Activated CD8-positive, alpha-beta memory T cell treated with anti-CD3 and anti-CD28 coated beads, Interleukin-2, amount 50 U/mL, for 1 hour (primary cell): ENCODE measurements around the gene SYCN.
"Not testable (repeated sequence)": the region's sequence is repeated elsewhere in the genome, so short reads cannot be mapped to it uniquely, and the experiment has no call there.

ENCODE experiments used
- DNase-seq: peaks from one replicate; pipeline ENCODE4 v3.0.0-alpha.2; 2020; ENCODE audit errors: extremely low read depth

Gene SYCN

GRCh38 chr19:39224910-39225309 lies 20.8 kb upstream of the SYCN start:
- no peak for DNase-seq

- DNase-seq: no peak
Observed at GRCh38 chr19:39223703-39224279, 19.7 kb upstream of the SYCN start.

- DNase-seq: not testable (repeated sequence)
Observed at GRCh38 chr19:39219108-39219507, 15.0 kb upstream of the SYCN start.

- DNase-seq: no peak
Observed at GRCh38 chr19:39218230-39219007, 14.4 kb upstream of the SYCN start.

- DNase-seq: no peak
Observed at GRCh38 chr19:39217094-39217493, 13.0 kb upstream of the SYCN start.

GRCh38 chr19:39215323-39215722 lies 11.3 kb upstream of the SYCN start:
- DNase-seq: not testable (repeated sequence)

- no peak for DNase-seq
Observed at GRCh38 chr19:39212375-39212742, 8.3 kb upstream of the SYCN start.

GRCh38 chr19:39211731-39212374 lies 7.8 kb upstream of the SYCN start:
- no peak for DNase-seq

- DNase-seq: no peak
Observed at GRCh38 chr19:39209196-39209595, 5.1 kb upstream of the SYCN start.

GRCh38 chr19:39208175-39208795 lies 4.2 kb upstream of the SYCN start:
- no peak for DNase-seq

GRCh38 chr19:39207293-39207836 lies 3.3 kb upstream of the SYCN start:
- no peak for DNase-seq

GRCh38 chr19:39206122-39206521 lies 2.1 kb upstream of the SYCN start:
- no peak for DNase-seq

GRCh38 chr19:39205449-39205764 lies 1.3 kb upstream of the SYCN start:
- DNase-seq: no peak

- DNase-seq: no peak
Observed at GRCh38 chr19:39202998-39203355, 1.1 kb downstream of the SYCN start.

GRCh38 chr19:39200803-39201115 lies 3.3 kb downstream of the SYCN start:
- DNase-seq: no peak

- no peak for DNase-seq
Observed at GRCh38 chr19:39200066-39200802, 3.8 kb downstream of the SYCN start.

- DNase-seq: no peak
Observed at GRCh38 chr19:39199025-39199424, 5.0 kb downstream of the SYCN start.

- no peak for DNase-seq
Observed at GRCh38 chr19:39197808-39198207, 6.3 kb downstream of the SYCN start.

- no peak for DNase-seq
Observed at GRCh38 chr19:39196860-39197562, 7.1 kb downstream of the SYCN start, which contains the start of gene NCCRP1. Gene NCCRP1 (plus strand): TSS chr19:39196964. CDS start chr19:39196983, 19 bp downstream.

GRCh38 chr19:39196320-39196719 lies 7.7 kb downstream of the SYCN start:
- DNase-seq: no peak

GRCh38 chr19:39195755-39196154 lies 8.3 kb downstream of the SYCN start:
- no peak for DNase-seq
